Choroid plexus epithelial cell (primary cell): Measurements from ENCODE around the gene PHLDA1.

Source experiments
- DNase-seq: peaks from one replicate; pipeline ENCODE4 v3.0.0-alpha.2; 2010; ENCODE audit warnings: low read depth
- H3K4me3 ChIP-seq: 2 replicates; pipeline ENCODE4 v1.5.1; 2011; ENCODE audit warnings: low read depth, mild to moderate bottlenecking, control low read depth, low read length, moderate library complexity
- CTCF ChIP-seq: conservative IDR thresholded peaks from 2 replicates; pipeline ENCODE4 v1.5.1; 2011; ENCODE audit warnings: low read depth, mild to moderate bottlenecking, control low read depth, inconsistent platforms, low read length, moderate library complexity

PHLDA1 gene

DNA sequence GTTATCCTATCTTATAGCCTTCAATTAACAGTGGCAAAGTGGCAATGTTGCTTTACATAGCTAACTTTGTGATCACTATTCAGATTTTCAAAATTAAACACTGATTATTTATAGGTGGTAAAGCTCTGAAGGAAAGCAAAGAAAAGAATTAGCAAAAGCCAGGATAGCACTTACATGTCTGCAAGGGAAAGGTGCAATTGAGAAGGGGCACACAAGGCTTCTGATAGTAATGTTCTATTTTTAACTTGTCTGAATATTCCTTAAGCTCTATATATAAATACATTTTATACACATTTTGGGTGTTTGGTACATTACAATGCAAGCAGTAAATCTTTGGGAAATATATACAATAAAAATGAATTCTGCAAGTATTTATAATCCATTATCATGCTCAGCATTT, 42.0 kb upstream of the PHLDA1 start:
- DNase-seq = no peak
- no peak for TF ChIP-seq CTCF
- no peak overlapping the region for H3K4me3 ChIP-seq

GRCh38 chr12:76072568-76072967, 41.0 kb upstream of the PHLDA1 start:
- DNase-seq = no peak
- no peak overlapping the region for H3K4me3 ChIP-seq
- TF ChIP-seq CTCF = no peak

- DNase-seq = no peak
- no peak for TF ChIP-seq CTCF
- no peak overlapping the region for H3K4me3 ChIP-seq
Measured at GRCh38 chr12:76069339-76069738, 37.8 kb upstream of the PHLDA1 start.

- no peak overlapping the region for H3K4me3 ChIP-seq
- no peak for DNase-seq
- TF ChIP-seq CTCF = no peak
Measured at GRCh38 chr12:76065917-76066316, 34.3 kb upstream of the PHLDA1 start.

GRCh38 chr12:76064904-76065303, 33.3 kb upstream of the PHLDA1 start:
- no peak for DNase-seq

DNA sequence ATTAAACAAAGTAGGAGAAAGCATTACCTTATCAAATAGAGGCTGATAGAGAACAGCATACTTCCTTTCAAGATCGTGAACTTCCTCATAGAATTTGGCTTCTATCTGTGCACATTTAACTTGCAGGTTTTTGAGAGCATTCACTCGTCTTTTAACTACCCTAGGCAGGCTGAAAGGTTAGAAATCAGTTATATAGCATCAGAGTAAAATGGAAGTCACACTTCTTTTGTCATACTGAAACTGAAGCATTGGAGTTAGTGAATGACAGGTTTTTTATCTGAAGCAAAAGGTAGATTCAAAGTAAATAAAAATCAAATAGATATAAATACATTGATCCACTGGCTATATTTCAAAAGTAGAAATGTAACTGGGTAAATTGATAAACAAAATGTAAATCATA, 28.5 kb upstream of the PHLDA1 start:
- no peak overlapping the region for H3K4me3 ChIP-seq
- no peak for TF ChIP-seq CTCF
- no peak for DNase-seq

More at GRCh38 chr12:76064904-76065303, 33.3 kb upstream of the PHLDA1 start:
- TF ChIP-seq CTCF = no peak
- no peak overlapping the region for H3K4me3 ChIP-seq

GRCh38 chr12:76057326-76057725, 25.8 kb upstream of the PHLDA1 start:
- no peak for TF ChIP-seq CTCF
- DNase-seq = no peak
- no peak overlapping the region for H3K4me3 ChIP-seq
